ENCODE results near the gene BRD3OS. TPM values are rescaled to one million over a fixed set of nuclear protein-coding genes. Genes with fewer than 3 reads are reported as not detected.

BRD3OS gene, protein sequence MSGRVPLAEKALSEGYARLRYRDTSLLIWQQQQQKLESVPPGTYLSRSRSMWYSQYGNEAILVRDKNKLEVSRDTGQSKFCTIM
- total RNA-seq (10 to 100 TPM; 18.3 to 21.5 TPM), polyA plus RNA-seq (10 to 100 TPM; 18.4 to 33.1 TPM)

DNA sequence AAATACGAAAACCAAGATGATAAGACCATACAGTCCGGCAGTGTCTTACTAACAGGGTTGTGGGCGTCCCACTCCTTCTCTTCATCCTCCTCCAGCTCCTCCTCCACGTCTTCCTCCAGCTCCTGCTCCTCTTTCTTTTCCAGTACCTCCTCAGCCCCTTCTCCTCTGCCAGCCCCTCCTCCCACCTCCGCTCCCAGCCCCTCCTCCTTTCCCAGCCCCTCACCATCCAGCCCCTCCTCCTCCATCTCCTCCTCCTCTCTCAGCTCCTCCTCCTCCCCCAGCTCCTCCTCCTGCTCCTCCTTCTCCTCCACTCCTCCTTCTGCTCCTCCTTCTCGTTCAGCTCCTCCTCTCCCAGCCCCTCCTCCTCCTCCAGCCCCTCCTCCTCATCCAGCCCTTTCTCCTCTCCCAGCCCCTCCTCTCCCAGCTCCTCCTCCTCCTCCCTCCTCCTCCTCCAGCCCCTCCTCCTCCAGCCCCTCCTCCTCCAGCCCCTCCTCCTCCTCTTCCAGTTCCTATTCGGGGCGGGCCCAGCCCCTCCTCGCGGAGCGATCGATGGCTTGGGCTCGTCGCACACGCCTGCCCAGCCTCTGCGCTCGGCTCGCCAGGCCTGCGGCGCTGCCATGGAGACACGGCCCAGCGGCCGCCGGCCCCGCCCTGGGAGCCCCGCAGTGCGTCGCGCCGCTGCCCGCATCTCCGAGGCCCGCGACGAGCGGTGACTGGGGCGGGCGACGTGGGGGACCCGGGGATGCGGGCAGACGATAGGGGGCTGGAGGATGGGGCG, at the start of gene BRD3OS:
Gene BRD3OS (plus strand): TSS at position 654 of the 778 bp plus-strand sequence. CDS start 1,267 bp downstream, outside the sequence.
- CTCF ChIA-PET (ENCODE audit: partially characterized antibody): interaction anchor here (0.7 to 2.4 kb wide), 3 partner anchors 31 to 242 kb away, joined by 3 to 10 read pairs (median 3); no protein-coding TSS in a partner anchor
- Histone ChIP-seq H3K9me3 (ENCODE audit: control insufficient read depth in 1 of 2, low read length in 2 of 2) (no peaks in the 10 kb centered on the region), H3K36me3 (ENCODE audit: insufficient read depth, low read length) (no peaks in the 10 kb centered on the region), H3K27me3 (ENCODE audit: insufficient read depth, low read length) (no peaks in the 10 kb centered on the region), H3K4me3 (ENCODE audit: low read length in 2 of 2) (peak within 1 kb of the TSS; percentile 36 to 89), H3K27ac (ENCODE audit: low read depth, low read length) (peak within 1 kb of the TSS; percentile 68), H3K4me1 (ENCODE audit: insufficient read depth, low read length) (peaks cover 14% of the 10 kb centered on the region)
- Mint-ChIP-seq H3K36me3 (peaks cover 0 to 2% of the 10 kb centered on the region in 2 donors), H3K9me3 (no peaks in the 10 kb centered on the region), H3K4me3 (peak within 1 kb of the TSS; percentile 78 to 86 (median 82)), H3K27ac (peak within 1 kb of the TSS; percentile 45 to 90 (median 85)), H3K27me3 (no peaks in the 10 kb centered on the region), H3K4me1 (peaks cover 3 to 22% (median 7%) of the 10 kb centered on the region in 4 donors)
- POLR2A ChIA-PET (ENCODE audit: partially characterized antibody): interaction anchor here (1.1 to 3.6 kb wide), 7 partner anchors 16 to 382 kb away, joined by 3 to 26 read pairs (median 7); partner anchors contain the start of genes RNU6ATAC and WDR5
- intact Hi-C loops (cut with micrococcal nuclease): loop anchor here (1.0 kb wide), 4 partner anchors 33 to 139 kb away; partner anchors contain the start of genes BRD3, RNU6ATAC and VAV2
- peak; percentile 89 to 96 (median 93) for DNase-seq

GRCh38 chr9:133975511-133975910, 49.8 kb upstream of the BRD3OS start:
- Mint-ChIP-seq H3K4me3 (no peak overlapping the region), H3K9me3 (no peaks in the 10 kb centered on the region), H3K27me3 (no peaks in the 10 kb centered on the region), H3K36me3 (no peaks in the 10 kb centered on the region), H3K27ac (no peak overlapping the region), H3K4me1 (peaks cover 0 to 4% (median 0%) of the 10 kb centered on the region in 4 donors)
- Histone ChIP-seq H3K27me3 (ENCODE audit: insufficient read depth, low read length) (no peaks in the 10 kb centered on the region), H3K36me3 (ENCODE audit: insufficient read depth, low read length) (no peaks in the 10 kb centered on the region), H3K4me3 (ENCODE audit: low read length in 2 of 2) (no peak overlapping the region), H3K27ac (ENCODE audit: low read depth, low read length) (no peak overlapping the region), H3K9me3 (ENCODE audit: control insufficient read depth in 1 of 2, low read length in 2 of 2) (no peaks in the 10 kb centered on the region), H3K4me1 (ENCODE audit: insufficient read depth, low read length) (no peaks in the 10 kb centered on the region)
- ChIA-PET CTCF (ENCODE audit: partially characterized antibody) (no interaction called here), POLR2A (ENCODE audit: partially characterized antibody) (no interaction called here)
- intact Hi-C loops (cut with micrococcal nuclease): no loop called here
- no peak for DNase-seq

GRCh38 chr9:133976191-133976861, 49.0 kb upstream of the BRD3OS start:
- H3K27me3 Mint-ChIP-seq: no peaks in the 10 kb centered on the region
- H3K9me3 ChIP-seq (ENCODE audit: control insufficient read depth in 1 of 2, low read length in 2 of 2): no peaks in the 10 kb centered on the region
- intact Hi-C loops (cut with micrococcal nuclease): no loop called here
- H3K27ac ChIP-seq (ENCODE audit: low read depth, low read length): no peak overlapping the region
- H3K36me3 Mint-ChIP-seq: no peaks in the 10 kb centered on the region
- DNase-seq: no peak
- no peaks in the 10 kb centered on the region for H3K27me3 ChIP-seq (ENCODE audit: insufficient read depth, low read length)
- CTCF ChIA-PET (ENCODE audit: partially characterized antibody): no interaction called here
- no peak overlapping the region for H3K27ac Mint-ChIP-seq
- H3K4me1 ChIP-seq (ENCODE audit: insufficient read depth, low read length): no peaks in the 10 kb centered on the region
- POLR2A ChIA-PET (ENCODE audit: partially characterized antibody): no interaction called here
- no peaks in the 10 kb centered on the region for H3K36me3 ChIP-seq (ENCODE audit: insufficient read depth, low read length)
- H3K4me1 Mint-ChIP-seq: peaks cover 0 to 4% (median 0%) of the 10 kb centered on the region in 4 donors
- H3K4me3 Mint-ChIP-seq: no peak overlapping the region
- no peaks in the 10 kb centered on the region for H3K9me3 Mint-ChIP-seq
- H3K4me3 ChIP-seq (ENCODE audit: low read length in 2 of 2): no peak overlapping the region

DNA sequence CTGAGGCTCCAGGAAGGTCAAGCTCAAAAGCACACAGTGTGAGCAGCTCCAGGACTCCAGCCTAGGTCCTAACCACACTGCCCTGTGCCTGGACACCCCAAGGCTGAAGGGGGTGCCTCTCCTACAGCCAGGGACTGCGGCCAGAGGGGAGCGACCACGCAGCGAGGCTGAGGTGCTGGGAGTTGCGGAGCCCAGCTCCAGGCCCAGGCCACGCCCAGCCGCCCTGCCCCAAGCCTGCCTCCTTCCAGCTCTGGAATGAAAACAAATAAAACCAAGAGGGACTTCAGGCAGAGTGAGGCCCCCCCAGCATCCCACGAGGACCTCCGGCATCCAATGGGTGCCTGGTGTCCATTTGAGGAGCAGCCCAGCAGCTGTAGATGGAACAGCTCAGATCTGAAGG, 48.4 kb upstream of the BRD3OS start:
- CTCF ChIA-PET (ENCODE audit: partially characterized antibody): no interaction called here
- no peak for DNase-seq
- no peak overlapping the region for H3K27ac ChIP-seq (ENCODE audit: low read depth, low read length)
- intact Hi-C loops (cut with micrococcal nuclease): no loop called here
- H3K9me3 ChIP-seq (ENCODE audit: control insufficient read depth in 1 of 2, low read length in 2 of 2): no peaks in the 10 kb centered on the region
- no peaks in the 10 kb centered on the region for H3K9me3 Mint-ChIP-seq
- no peaks in the 10 kb centered on the region for H3K4me1 ChIP-seq (ENCODE audit: insufficient read depth, low read length)
- no peak overlapping the region for H3K4me3 ChIP-seq (ENCODE audit: low read length in 2 of 2)
- H3K27me3 ChIP-seq (ENCODE audit: insufficient read depth, low read length): no peaks in the 10 kb centered on the region
- no peak overlapping the region for H3K4me3 Mint-ChIP-seq
- POLR2A ChIA-PET (ENCODE audit: partially characterized antibody): no interaction called here
- H3K36me3 Mint-ChIP-seq: no peaks in the 10 kb centered on the region
- no peaks in the 10 kb centered on the region for H3K36me3 ChIP-seq (ENCODE audit: insufficient read depth, low read length)
- H3K27me3 Mint-ChIP-seq: no peaks in the 10 kb centered on the region
- no peak overlapping the region for H3K27ac Mint-ChIP-seq
- peaks cover 0 to 4% (median 0%) of the 10 kb centered on the region in 4 donors for H3K4me1 Mint-ChIP-seq

- no peak for DNase-seq
- no peaks in the 10 kb centered on the region for H3K9me3 Mint-ChIP-seq
- H3K36me3 Mint-ChIP-seq: no peaks in the 10 kb centered on the region
- CTCF ChIA-PET (ENCODE audit: partially characterized antibody): no interaction called here
- Histone ChIP-seq H3K9me3 (ENCODE audit: control insufficient read depth in 1 of 2, low read length in 2 of 2) (no peaks in the 10 kb centered on the region), H3K27me3 (ENCODE audit: insufficient read depth, low read length) (no peaks in the 10 kb centered on the region), H3K4me3 (ENCODE audit: low read length in 2 of 2) (no peak overlapping the region), H3K4me1 (ENCODE audit: insufficient read depth, low read length) (no peaks in the 10 kb centered on the region), H3K27ac (ENCODE audit: low read depth, low read length) (no peak overlapping the region), H3K36me3 (ENCODE audit: insufficient read depth, low read length) (no peaks in the 10 kb centered on the region)
- intact Hi-C loops (cut with micrococcal nuclease): no loop called here
- H3K27me3 Mint-ChIP-seq: no peaks in the 10 kb centered on the region
- peaks cover 0 to 4% (median 0%) of the 10 kb centered on the region in 4 donors for H3K4me1 Mint-ChIP-seq
- H3K4me3 Mint-ChIP-seq: peak overlapping the region in 1 of 8 donors; percentile 52
- POLR2A ChIA-PET (ENCODE audit: partially characterized antibody): no interaction called here
- no peak overlapping the region for H3K27ac Mint-ChIP-seq
Observed at GRCh38 chr9:133977421-133978201, 47.7 kb upstream of the BRD3OS start.

- H3K36me3 ChIP-seq (ENCODE audit: insufficient read depth, low read length): no peaks in the 10 kb centered on the region
- peak overlapping the region in 1 of 8 donors; percentile 52 for H3K4me3 Mint-ChIP-seq
Observed at GRCh38 chr9:133978226-133978898, 46.9 kb upstream of the BRD3OS start.

More at GRCh38 chr9:133978226-133978898, 46.9 kb upstream of the BRD3OS start:
- POLR2A ChIA-PET (ENCODE audit: partially characterized antibody): no interaction called here
- intact Hi-C loops (cut with micrococcal nuclease): no loop called here
- no peak for DNase-seq
- Histone ChIP-seq H3K4me3 (ENCODE audit: low read length in 2 of 2) (no peak overlapping the region), H3K9me3 (ENCODE audit: control insufficient read depth in 1 of 2, low read length in 2 of 2) (no peaks in the 10 kb centered on the region), H3K4me1 (ENCODE audit: insufficient read depth, low read length) (no peaks in the 10 kb centered on the region), H3K27ac (ENCODE audit: low read depth, low read length) (no peak overlapping the region), H3K27me3 (ENCODE audit: insufficient read depth, low read length) (no peaks in the 10 kb centered on the region)
- Mint-ChIP-seq H3K4me1 (peaks cover 0 to 4% (median 0%) of the 10 kb centered on the region in 4 donors), H3K9me3 (no peaks in the 10 kb centered on the region), H3K27ac (peak overlapping the region in 1 of 7 donors; percentile 74), H3K36me3 (no peaks in the 10 kb centered on the region), H3K27me3 (no peaks in the 10 kb centered on the region)
- CTCF ChIA-PET (ENCODE audit: partially characterized antibody): no interaction called here
